B cell (primary cell): Measurements from ENCODE around the gene ZNF277.

Source experiments
- CTCF ChIP-seq: fragments of 200-600 bp; IDR thresholded peaks from one replicate; pipeline ENCODE4 v1.8.0; 2022; ENCODE audit warnings: antibody characterized with exemption, mild to moderate bottlenecking
- EZH2 ChIP-seq: IDR thresholded peaks from 2 replicates; pipeline ENCODE4 v1.6.1; 2012; ENCODE audit warnings: borderline replicate concordance, low read depth, mild to moderate bottlenecking, moderate library complexity, low read length; ENCODE audit not compliant: insufficient read depth, poor library complexity, severe bottlenecking

- TF ChIP-seq CTCF, result no peak
- TF ChIP-seq EZH2, result no peak
Measured at GRCh38 chr7:112362731-112363131, 156.2 kb downstream of the ZNF277 start.
